Measurements from ENCODE around the gene EIF2B4.
A peak's percentile ranks its signal among the peaks of the same experiment; 100 is the strongest.

The EIF2B4 gene

GRCh38 chr2:27409321-27410073 is 39.4 kb upstream of the EIF2B4 start, which contains the start of gene PPM1G:
Gene PPM1G, minus strand, starts transcription at chr2:27409591. Its CDS starts 169 bp downstream, at chr2:27409422.
- Histone ChIP-seq H3K4me1 (ENCODE audit: control insufficient read depth, insufficient read depth, low read depth, low read length) (peaks cover 2% of the 10 kb centered on the region), H4K8ac (ENCODE audit: low read length) (peak within 1 kb of the TSS; percentile 86), H3K4me3 (ENCODE audit: insufficient read depth in 1 of 2, low read depth in 1 of 2, low read length in 2 of 2) (peak within 1 kb of the TSS; percentile 96 to 100), H2BK15ac (ENCODE audit: low read depth, poor library complexity, severe bottlenecking) (peak within 1 kb of the TSS; percentile 23), H3K27me3 (ENCODE audit: control insufficient read depth in 1 of 2, insufficient read depth in 1 of 2, low read length in 2 of 2) (no peaks in the 10 kb centered on the region), H2BK12ac (ENCODE audit: low read length in 2 of 2) (peak within 1 kb of the TSS in 1 of 2 experiments; percentile 54), H2AFZ (ENCODE audit: low read depth, low read length) (peak within 1 kb of the TSS; percentile 98), H2AK5ac (ENCODE audit: low read length, severe bottlenecking) (peak within 1 kb of the TSS; percentile 57), H3K36me3 (ENCODE audit: control insufficient read depth in 1 of 2, insufficient read depth in 2 of 2, low read depth in 1 of 2, low read length in 2 of 2) (peaks cover 5 to 8% of the 10 kb centered on the region in 2 experiments), H3K18ac (ENCODE audit: low read depth in 1 of 2, low read length in 2 of 2) (peak within 1 kb of the TSS; percentile 93 to 95), H3K23ac (ENCODE audit: low read length in 2 of 2) (peak within 1 kb of the TSS; percentile 79 to 100), H2BK120ac (ENCODE audit: low read depth, low read length) (peak within 1 kb of the TSS; percentile 19), H3K79me1 (replicated peaks; ENCODE audit: low read length, poor library complexity, severe bottlenecking) (no peaks in the 10 kb centered on the region), H2BK5ac (ENCODE audit: low read depth, low read length, poor library complexity, severe bottlenecking) (peak within 1 kb of the TSS; percentile 70), H4K91ac (ENCODE audit: low read length) (peak within 1 kb of the TSS; percentile 75), H3K27ac (ENCODE audit: low read length, poor library complexity, severe bottlenecking) (peak within 1 kb of the TSS; percentile 73), H3K4ac (ENCODE audit: low read depth in 1 of 2, low read length in 2 of 2) (peak within 1 kb of the TSS in 1 of 2 experiments; percentile 92), H3K9ac (ENCODE audit: low read length) (peak within 1 kb of the TSS; percentile 90), H3K4me2 (ENCODE audit: low read length, poor library complexity, severe bottlenecking) (peak within 1 kb of the TSS; percentile 99), H3K9me3 (ENCODE audit: control insufficient read depth, low read length) (no peaks in the 10 kb centered on the region), H3K14ac (ENCODE audit: low read length in 2 of 2) (peak within 1 kb of the TSS; percentile 66 to 91)
- peak; percentile 93 for DNase-seq
- WGBS = 2% methylated on average over 72 of the region's 82 CpGs

- Histone ChIP-seq H3K27ac (ENCODE audit: low read length, poor library complexity, severe bottlenecking) (peak overlapping the region; percentile 2), H2BK15ac (ENCODE audit: low read depth, poor library complexity, severe bottlenecking) (peak overlapping the region; percentile 23), H3K14ac (ENCODE audit: low read length in 2 of 2) (peak overlapping the region; percentile 66 to 91), H3K4me1 (ENCODE audit: control insufficient read depth, insufficient read depth, low read depth, low read length) (peaks cover 2% of the 10 kb centered on the region), H2BK12ac (ENCODE audit: low read length in 2 of 2) (peak overlapping the region in 1 of 2 experiments; percentile 54), H3K18ac (ENCODE audit: low read depth in 1 of 2, low read length in 2 of 2) (peak overlapping the region; percentile 93 to 95), H3K23ac (ENCODE audit: low read length in 2 of 2) (peak overlapping the region; percentile 79 to 100), H2BK5ac (ENCODE audit: low read depth, low read length, poor library complexity, severe bottlenecking) (peak overlapping the region; percentile 70), H3K27me3 (ENCODE audit: control insufficient read depth in 1 of 2, insufficient read depth in 1 of 2, low read length in 2 of 2) (no peaks in the 10 kb centered on the region), H4K8ac (ENCODE audit: low read length) (peak overlapping the region; percentile 75), H3K4me2 (ENCODE audit: low read length, poor library complexity, severe bottlenecking) (peak overlapping the region; percentile 99), H3K4me3 (ENCODE audit: insufficient read depth in 1 of 2, low read depth in 1 of 2, low read length in 2 of 2) (peak overlapping the region; percentile 96 to 100), H4K91ac (ENCODE audit: low read length) (peak overlapping the region; percentile 75), H2BK120ac (ENCODE audit: low read depth, low read length) (peak overlapping the region; percentile 19), H3K79me1 (replicated peaks; ENCODE audit: low read length, poor library complexity, severe bottlenecking) (no peaks in the 10 kb centered on the region), H3K9ac (ENCODE audit: low read length) (peak overlapping the region; percentile 90), H2AK5ac (ENCODE audit: low read length, severe bottlenecking) (no peak overlapping the region), H2AFZ (ENCODE audit: low read depth, low read length) (peak overlapping the region; percentile 98), H3K9me3 (ENCODE audit: control insufficient read depth, low read length) (no peaks in the 10 kb centered on the region), H3K4ac (ENCODE audit: low read depth in 1 of 2, low read length in 2 of 2) (peak overlapping the region in 1 of 2 experiments; percentile 92), H3K36me3 (ENCODE audit: control insufficient read depth in 1 of 2, insufficient read depth in 2 of 2, low read depth in 1 of 2, low read length in 2 of 2) (peaks cover 5 to 8% of the 10 kb centered on the region in 2 experiments)
- 1% methylated on average over 31 of the region's 33 CpGs for WGBS
- DNase-seq = peak; percentile 45
Measured at GRCh38 chr2:27408601-27409320, 38.6 kb upstream of the EIF2B4 start.

GRCh38 chr2:27407798-27408491 is 37.8 kb upstream of the EIF2B4 start:
- Histone ChIP-seq H3K36me3 (ENCODE audit: control insufficient read depth in 1 of 2, insufficient read depth in 2 of 2, low read depth in 1 of 2, low read length in 2 of 2) (peaks cover 5 to 8% of the 10 kb centered on the region in 2 experiments), H2BK12ac (ENCODE audit: low read length in 2 of 2) (no peak overlapping the region), H3K27me3 (ENCODE audit: control insufficient read depth in 1 of 2, insufficient read depth in 1 of 2, low read length in 2 of 2) (no peaks in the 10 kb centered on the region), H3K4me3 (ENCODE audit: insufficient read depth in 1 of 2, low read depth in 1 of 2, low read length in 2 of 2) (peak overlapping the region in 1 of 2 experiments; percentile 96), H2BK120ac (ENCODE audit: low read depth, low read length) (no peak overlapping the region), H3K9me3 (ENCODE audit: control insufficient read depth, low read length) (no peaks in the 10 kb centered on the region), H4K8ac (ENCODE audit: low read length) (no peak overlapping the region), H2AFZ (ENCODE audit: low read depth, low read length) (peak overlapping the region; percentile 39), H3K27ac (ENCODE audit: low read length, poor library complexity, severe bottlenecking) (no peak overlapping the region), H3K4me1 (ENCODE audit: control insufficient read depth, insufficient read depth, low read depth, low read length) (peaks cover 2% of the 10 kb centered on the region), H3K14ac (ENCODE audit: low read length in 2 of 2) (no peak overlapping the region), H3K4me2 (ENCODE audit: low read length, poor library complexity, severe bottlenecking) (peak overlapping the region; percentile 99), H4K91ac (ENCODE audit: low read length) (no peak overlapping the region), H3K23ac (ENCODE audit: low read length in 2 of 2) (no peak overlapping the region), H3K18ac (ENCODE audit: low read depth in 1 of 2, low read length in 2 of 2) (no peak overlapping the region), H2BK5ac (ENCODE audit: low read depth, low read length, poor library complexity, severe bottlenecking) (no peak overlapping the region), H2AK5ac (ENCODE audit: low read length, severe bottlenecking) (no peak overlapping the region), H3K4ac (ENCODE audit: low read depth in 1 of 2, low read length in 2 of 2) (no peak overlapping the region), H2BK15ac (ENCODE audit: low read depth, poor library complexity, severe bottlenecking) (no peak overlapping the region), H3K79me1 (replicated peaks; ENCODE audit: low read length, poor library complexity, severe bottlenecking) (no peaks in the 10 kb centered on the region), H3K9ac (ENCODE audit: low read length) (peak overlapping the region; percentile 90)
- peak; percentile 65 for DNase-seq
- WGBS = 48% methylated on average over 13 of the region's 16 CpGs
